ENCODE results near the gene DIS3L2. TPM values are rescaled to one million over a fixed set of nuclear protein-coding genes. Genes with fewer than 3 reads are reported as not detected.

DIS3L2 gene
- total RNA-seq, 1 experiment from 2014 or later, result 15.8 TPM

GRCh38 chr2:232137356-232138147 is 176.0 kb downstream of the DIS3L2 start:
- H3K79me2 ChIP-seq (ENCODE audit: low read length), result no peaks in the 10 kb centered on the region
- H3K4me2 ChIP-seq (ENCODE audit: low read depth, low read length, poor library complexity, severe bottlenecking), result no peak overlapping the region
- H3K4me1 ChIP-seq (ENCODE audit: low read length), result peaks cover 8% of the 10 kb centered on the region
- H3K36me3 ChIP-seq (ENCODE audit: insufficient read depth, low read length), result no peaks in the 10 kb centered on the region
- H3K4me3 ChIP-seq (ENCODE audit: low read length), result no peak overlapping the region
- no peak overlapping the region for H3K9ac ChIP-seq (ENCODE audit: low read length)
- H3K27ac ChIP-seq (ENCODE audit: low read length), result no peak overlapping the region
- no peaks in the 10 kb centered on the region for H3K9me3 ChIP-seq (ENCODE audit: low read length)
- DNase-seq, result no peak
- H2AFZ ChIP-seq (ENCODE audit: low read length), result no peak overlapping the region
- no peaks in the 10 kb centered on the region for H3K27me3 ChIP-seq (ENCODE audit: low read length)
- peaks cover 4% of the 10 kb centered on the region; the same call in 1 of the 2 replicates for H4K20me1 ChIP-seq (ENCODE audit: insufficient read depth, low read depth, low read length)
- no peaks in the 10 kb centered on the region for H3K9me2 ChIP-seq (replicated peaks; ENCODE audit: insufficient read depth, low read length)

- DNase-seq, result no peak
- no peaks in the 10 kb centered on the region for H3K36me3 ChIP-seq (ENCODE audit: insufficient read depth, low read length)
- H3K4me1 ChIP-seq (ENCODE audit: low read length), result peaks cover 8% of the 10 kb centered on the region
- H3K4me2 ChIP-seq (ENCODE audit: low read depth, low read length, poor library complexity, severe bottlenecking), result no peak overlapping the region
- H3K4me3 ChIP-seq (ENCODE audit: low read length), result no peak overlapping the region
- H3K27me3 ChIP-seq (ENCODE audit: low read length), result no peaks in the 10 kb centered on the region
- no peaks in the 10 kb centered on the region for H3K9me2 ChIP-seq (replicated peaks; ENCODE audit: insufficient read depth, low read length)
- no peak overlapping the region for H2AFZ ChIP-seq (ENCODE audit: low read length)
- H3K9ac ChIP-seq (ENCODE audit: low read length), result no peak overlapping the region
- peaks cover 4% of the 10 kb centered on the region; the same call in 1 of the 2 replicates for H4K20me1 ChIP-seq (ENCODE audit: insufficient read depth, low read depth, low read length)
- no peaks in the 10 kb centered on the region for H3K79me2 ChIP-seq (ENCODE audit: low read length)
- H3K9me3 ChIP-seq (ENCODE audit: low read length), result no peaks in the 10 kb centered on the region
- no peak overlapping the region for H3K27ac ChIP-seq (ENCODE audit: low read length)
Measured at GRCh38 chr2:232138441-232138840, 176.9 kb downstream of the DIS3L2 start.

GRCh38 chr2:232139171-232139594 is 177.7 kb downstream of the DIS3L2 start:
- Histone ChIP-seq H3K9me3 (ENCODE audit: low read length) (no peaks in the 10 kb centered on the region), H3K9me2 (replicated peaks; ENCODE audit: insufficient read depth, low read length) (no peaks in the 10 kb centered on the region), H3K9ac (ENCODE audit: low read length) (no peak overlapping the region), H3K4me2 (ENCODE audit: low read depth, low read length, poor library complexity, severe bottlenecking) (no peak overlapping the region), H3K36me3 (ENCODE audit: insufficient read depth, low read length) (no peaks in the 10 kb centered on the region), H4K20me1 (ENCODE audit: insufficient read depth, low read depth, low read length) (peaks cover 4% of the 10 kb centered on the region; the same call in 1 of the 2 replicates), H3K79me2 (ENCODE audit: low read length) (no peaks in the 10 kb centered on the region), H3K4me3 (ENCODE audit: low read length) (no peak overlapping the region), H3K27ac (ENCODE audit: low read length) (no peak overlapping the region), H3K4me1 (ENCODE audit: low read length) (peaks cover 8% of the 10 kb centered on the region), H3K27me3 (ENCODE audit: low read length) (no peaks in the 10 kb centered on the region), H2AFZ (ENCODE audit: low read length) (no peak overlapping the region)
- DNase-seq, result no peak

GRCh38 chr2:232139786-232140562 is 178.5 kb downstream of the DIS3L2 start:
- Histone ChIP-seq H3K9me2 (replicated peaks; ENCODE audit: insufficient read depth, low read length) (no peaks in the 10 kb centered on the region), H3K9ac (ENCODE audit: low read length) (no peak overlapping the region), H3K79me2 (ENCODE audit: low read length) (no peaks in the 10 kb centered on the region), H3K4me2 (ENCODE audit: low read depth, low read length, poor library complexity, severe bottlenecking) (no peak overlapping the region), H3K27me3 (ENCODE audit: low read length) (no peaks in the 10 kb centered on the region), H3K4me1 (ENCODE audit: low read length) (peaks cover 8% of the 10 kb centered on the region), H3K27ac (ENCODE audit: low read length) (no peak overlapping the region), H3K9me3 (ENCODE audit: low read length) (no peaks in the 10 kb centered on the region), H3K36me3 (ENCODE audit: insufficient read depth, low read length) (no peaks in the 10 kb centered on the region), H2AFZ (ENCODE audit: low read length) (no peak overlapping the region), H4K20me1 (ENCODE audit: insufficient read depth, low read depth, low read length) (peaks cover 4% of the 10 kb centered on the region; the same call in 1 of the 2 replicates), H3K4me3 (ENCODE audit: low read length) (no peak overlapping the region)
- no peak for DNase-seq

- no peaks in the 10 kb centered on the region for H3K27me3 ChIP-seq (ENCODE audit: low read length)
- no peaks in the 10 kb centered on the region for H3K9me2 ChIP-seq (replicated peaks; ENCODE audit: insufficient read depth, low read length)
- H3K9me3 ChIP-seq (ENCODE audit: low read length), result no peaks in the 10 kb centered on the region
- peaks cover 8% of the 10 kb centered on the region for H3K4me1 ChIP-seq (ENCODE audit: low read length)
- H3K79me2 ChIP-seq (ENCODE audit: low read length), result no peaks in the 10 kb centered on the region
- no peak overlapping the region for H2AFZ ChIP-seq (ENCODE audit: low read length)
- no peak overlapping the region for H3K4me3 ChIP-seq (ENCODE audit: low read length)
- H3K27ac ChIP-seq (ENCODE audit: low read length), result no peak overlapping the region
- no peak overlapping the region for H3K9ac ChIP-seq (ENCODE audit: low read length)
- no peak for DNase-seq
- H4K20me1 ChIP-seq (ENCODE audit: insufficient read depth, low read depth, low read length), result peaks cover 4% of the 10 kb centered on the region; the same call in 1 of the 2 replicates
- no peaks in the 10 kb centered on the region for H3K36me3 ChIP-seq (ENCODE audit: insufficient read depth, low read length)
- no peak overlapping the region for H3K4me2 ChIP-seq (ENCODE audit: low read depth, low read length, poor library complexity, severe bottlenecking)
Measured at GRCh38 chr2:232141591-232141990, 180.1 kb downstream of the DIS3L2 start.

GRCh38 chr2:232142049-232142448 is 180.5 kb downstream of the DIS3L2 start:
- no peak overlapping the region for H3K4me2 ChIP-seq (ENCODE audit: low read depth, low read length, poor library complexity, severe bottlenecking)
- no peak overlapping the region for H3K4me3 ChIP-seq (ENCODE audit: low read length)
- DNase-seq, result peak; percentile 68
- no peaks in the 10 kb centered on the region for H3K79me2 ChIP-seq (ENCODE audit: low read length)
- H3K9ac ChIP-seq (ENCODE audit: low read length), result no peak overlapping the region
- H4K20me1 ChIP-seq (ENCODE audit: insufficient read depth, low read depth, low read length), result peaks cover 4% of the 10 kb centered on the region; the same call in 1 of the 2 replicates
- H3K27me3 ChIP-seq (ENCODE audit: low read length), result no peaks in the 10 kb centered on the region
- no peaks in the 10 kb centered on the region for H3K9me2 ChIP-seq (replicated peaks; ENCODE audit: insufficient read depth, low read length)
- no peak overlapping the region for H3K27ac ChIP-seq (ENCODE audit: low read length)
- H2AFZ ChIP-seq (ENCODE audit: low read length), result no peak overlapping the region
- H3K36me3 ChIP-seq (ENCODE audit: insufficient read depth, low read length), result no peaks in the 10 kb centered on the region
- no peaks in the 10 kb centered on the region for H3K9me3 ChIP-seq (ENCODE audit: low read length)
- peaks cover 8% of the 10 kb centered on the region for H3K4me1 ChIP-seq (ENCODE audit: low read length)

- no peak for DNase-seq
- no peak overlapping the region for H2AFZ ChIP-seq (ENCODE audit: low read length)
- no peak overlapping the region for H3K4me3 ChIP-seq (ENCODE audit: low read length)
- peaks cover 8% of the 10 kb centered on the region for H3K4me1 ChIP-seq (ENCODE audit: low read length)
- no peaks in the 10 kb centered on the region for H3K9me3 ChIP-seq (ENCODE audit: low read length)
- peaks cover 4% of the 10 kb centered on the region; the same call in 1 of the 2 replicates for H4K20me1 ChIP-seq (ENCODE audit: insufficient read depth, low read depth, low read length)
- H3K36me3 ChIP-seq (ENCODE audit: insufficient read depth, low read length), result no peaks in the 10 kb centered on the region
- no peaks in the 10 kb centered on the region for H3K27me3 ChIP-seq (ENCODE audit: low read length)
- no peak overlapping the region for H3K9ac ChIP-seq (ENCODE audit: low read length)
- no peak overlapping the region for H3K27ac ChIP-seq (ENCODE audit: low read length)
- H3K9me2 ChIP-seq (replicated peaks; ENCODE audit: insufficient read depth, low read length), result no peaks in the 10 kb centered on the region
- no peak overlapping the region for H3K4me2 ChIP-seq (ENCODE audit: low read depth, low read length, poor library complexity, severe bottlenecking)
- no peaks in the 10 kb centered on the region for H3K79me2 ChIP-seq (ENCODE audit: low read length)
Measured at GRCh38 chr2:232142502-232142901, 181.0 kb downstream of the DIS3L2 start.

- no peak overlapping the region for H3K4me2 ChIP-seq (ENCODE audit: low read depth, low read length, poor library complexity, severe bottlenecking)
- H3K79me2 ChIP-seq (ENCODE audit: low read length), result no peaks in the 10 kb centered on the region
- no peak overlapping the region for H3K9ac ChIP-seq (ENCODE audit: low read length)
- H3K36me3 ChIP-seq (ENCODE audit: insufficient read depth, low read length), result no peaks in the 10 kb centered on the region
- no peaks in the 10 kb centered on the region for H3K9me2 ChIP-seq (replicated peaks; ENCODE audit: insufficient read depth, low read length)
- H4K20me1 ChIP-seq (ENCODE audit: insufficient read depth, low read depth, low read length), result no peaks in the 10 kb centered on the region
- H2AFZ ChIP-seq (ENCODE audit: low read length), result no peak overlapping the region
- H3K4me1 ChIP-seq (ENCODE audit: low read length), result no peaks in the 10 kb centered on the region
- no peak overlapping the region for H3K27ac ChIP-seq (ENCODE audit: low read length)
- DNase-seq, result no peak
- H3K9me3 ChIP-seq (ENCODE audit: low read length), result no peaks in the 10 kb centered on the region
- no peak overlapping the region for H3K4me3 ChIP-seq (ENCODE audit: low read length)
- H3K27me3 ChIP-seq (ENCODE audit: low read length), result no peaks in the 10 kb centered on the region
Measured at GRCh38 chr2:232146294-232146693, 184.8 kb downstream of the DIS3L2 start.

Data from Karpas-422 (cell line).